GM23338 (cell line): ENCODE measurements around the gene LMF1. TPM values are rescaled to one million over a fixed set of nuclear protein-coding genes. Genes with fewer than 3 reads are reported as not detected.

Experiments used
- ATAC-seq: fragments of 200-7000 bp; cut with Tn5 transposase; 3 replicates; pipeline ENCODE4 v1.9.1; 2020
- DNase-seq: peaks from one replicate; pipeline ENCODE4 v3.0.0-alpha.2; 2015; ENCODE audit warnings: low spot score
- H2AFZ ChIP-seq: fragments of 200-600 bp; sonication (generic); 2 replicates; pipeline ENCODE4 v1.8.0; 2016; ENCODE audit warnings: antibody characterized with exemption, mild to moderate bottlenecking, moderate library complexity
- H3F3A ChIP-seq: fragments of 200-600 bp; sonication (generic); replicated peaks from 2 replicates; pipeline ENCODE4 v1.8.0; 2017; ENCODE audit warnings: antibody characterized with exemption, mixed run types, low read depth
- H3K27ac ChIP-seq: fragments of 200-600 bp; sonication (generic); 2 replicates; pipeline ENCODE4 v1.6.1; 2016; ENCODE audit warnings: low read depth
- H3K27me3 ChIP-seq: fragments of 200-600 bp; sonication (generic); 2 replicates; pipeline ENCODE4 v1.8.0; 2016; ENCODE audit warnings: mild to moderate bottlenecking, mixed run types, moderate library complexity; ENCODE audit not compliant: insufficient read depth
- H3K36me3 ChIP-seq: fragments of 200-600 bp; sonication (generic); 2 replicates; pipeline ENCODE4 v1.8.0; 2016; ENCODE audit warnings: mild to moderate bottlenecking; ENCODE audit not compliant: insufficient read depth
- H3K4me1 ChIP-seq: fragments of 200-600 bp; sonication (generic); 2 replicates; pipeline ENCODE4 v1.8.0; 2016; ENCODE audit warnings: mild to moderate bottlenecking, moderate library complexity; ENCODE audit not compliant: insufficient read depth
- H3K4me2 ChIP-seq: fragments of 200-600 bp; sonication (generic); 2 replicates; pipeline ENCODE4 v1.7.1; 2017; ENCODE audit warnings: mixed run types
- H3K4me3 ChIP-seq: fragments of 200-600 bp; sonication (generic); 2 replicates; pipeline ENCODE4 v1.6.1; 2016; ENCODE audit warnings: mixed run types
- H3K79me2 ChIP-seq: fragments of 200-600 bp; sonication (generic); replicated peaks from 2 replicates; pipeline ENCODE4 v1.8.0; 2017; ENCODE audit warnings: mild to moderate bottlenecking; ENCODE audit not compliant: insufficient read depth
- H3K9me2 ChIP-seq: fragments of 200-600 bp; sonication (generic); 2 replicates; pipeline ENCODE4 v1.8.0; 2017; ENCODE audit not compliant: insufficient read depth
- H4K20me1 ChIP-seq: fragments of 200-600 bp; sonication (generic); replicated peaks from 2 replicates; pipeline ENCODE4 v1.8.0; 2017; ENCODE audit warnings: mild to moderate bottlenecking; ENCODE audit not compliant: insufficient read depth
- H3K27ac Mint-ChIP-seq: 2 replicates; pipeline ENCODE4 v1.8.0; 2020; ENCODE audit warnings: inconsistent platforms, mild to moderate bottlenecking, moderate library complexity, mixed read lengths
- H3K27me3 Mint-ChIP-seq: 3 replicates; pipeline ENCODE4 v1.8.0; 2022; ENCODE audit warnings: low read depth, mild to moderate bottlenecking, moderate library complexity, mixed read lengths, inconsistent platforms; ENCODE audit not compliant: insufficient read depth, poor library complexity
- H3K36me3 Mint-ChIP-seq: 3 replicates; pipeline ENCODE4 v1.8.0; 2021; ENCODE audit warnings: low read depth, mild to moderate bottlenecking, inconsistent platforms, moderate library complexity, mixed read lengths
- H3K4me1 Mint-ChIP-seq: 3 replicates; pipeline ENCODE4 v1.8.0; 2020; ENCODE audit warnings: mild to moderate bottlenecking, inconsistent platforms, mixed read lengths
- H3K4me3 Mint-ChIP-seq: 3 replicates; pipeline ENCODE4 v1.8.0; 2021; ENCODE audit warnings: moderate library complexity, mild to moderate bottlenecking, inconsistent platforms, mixed read lengths
- H3K9me3 Mint-ChIP-seq: 3 replicates; pipeline ENCODE4 v1.8.0; 2020; ENCODE audit warnings: moderate library complexity, mild to moderate bottlenecking, inconsistent platforms, mixed read lengths
- CREB1 ChIP-seq: fragments of 250-450 bp; sonication (Bioruptor Pico); IDR thresholded peaks from 2 replicates; pipeline ENCODE4 v1.5.0; 2020; ENCODE audit warnings: low read depth, mild to moderate bottlenecking, moderate library complexity
- EZH2 ChIP-seq: fragments of 200-600 bp; sonication (generic); IDR thresholded peaks from one replicate; pipeline ENCODE4 v1.8.0; 2017; ENCODE audit warnings: antibody characterized with exemption, mild to moderate bottlenecking, low read depth; ENCODE audit not compliant: unreplicated experiment
- EZH2phosphoT487 ChIP-seq: fragments of 200-600 bp; sonication (generic); IDR thresholded peaks from one replicate; pipeline ENCODE4 v1.8.1; 2018; ENCODE audit warnings: antibody characterized with exemption; ENCODE audit not compliant: unreplicated experiment
- JUNB ChIP-seq: IDR thresholded peaks from one replicate; pipeline ENCODE4 v1.6.1; 2016; ENCODE audit warnings: antibody characterized with exemption; ENCODE audit not compliant: unreplicated experiment
- NANOG ChIP-seq: IDR thresholded peaks from 2 replicates; pipeline ENCODE4 v1.6.1; 2016; ENCODE audit warnings: antibody characterized with exemption, borderline replicate concordance
- POLR2AphosphoS5 ChIP-seq: IDR thresholded peaks from 2 replicates; pipeline ENCODE4 v1.6.1; 2016; ENCODE audit warnings: antibody characterized with exemption, low read depth
- STAT1 ChIP-seq: IDR thresholded peaks from one replicate; pipeline ENCODE4 v1.6.1; 2016; ENCODE audit warnings: antibody characterized with exemption; ENCODE audit not compliant: unreplicated experiment
- ZNF114 ChIP-seq: fragments of 250-450 bp; sonication (Bioruptor Pico); IDR thresholded peaks from 2 replicates; pipeline ENCODE4 v1.5.0; 2020; ENCODE audit warnings: mild to moderate bottlenecking, moderate library complexity
- ZNF331 ChIP-seq: fragments of 250-450 bp; sonication (Bioruptor Pico); IDR thresholded peaks from 2 replicates; pipeline ENCODE4 v1.5.0; 2020; ENCODE audit warnings: low read depth, mild to moderate bottlenecking, moderate library complexity
- polyA plus RNA-seq: library from polyadenylated mRNA; unstranded; fragments of >200 nt; fragmentation: Nextera tagmentation; extraction: Ambion mirVana; gene quantifications from 2 replicates; pipeline ENCODE4 v1.2.1, GENCODE V29; 2016
- total RNA-seq: library from RNA; depleted of rRNA; stranded (reverse); fragments of >200 nt; shearing (Covaris generic); gene quantifications from 2 replicates; pipeline ENCODE4 v1.2.3, GENCODE V29; 2014
- TF ChIP-seq, protein P1 (sequence below): IDR thresholded peaks from 2 replicates; pipeline ENCODE4 v1.6.1; 2016; ENCODE audit warnings: antibody characterized with exemption
- TF ChIP-seq, protein P2 (sequence below): fragments of 250-450 bp; sonication (Bioruptor Pico); IDR thresholded peaks from 2 replicates; pipeline ENCODE4 v1.5.0; 2020; ENCODE audit warnings: mild to moderate bottlenecking, moderate library complexity
- TF ChIP-seq, protein P3 (sequence below), 2 experiments: fragments of 200-600 bp in 1 of 2; sonication (generic) in 1 of 2; conservative IDR thresholded peaks; 2 replicates each; pipeline versions ENCODE4 v1.5.1 to v1.6.1; 2016 to 2017; ENCODE audit warnings: antibody characterized with exemption in 2 of 2, low read depth in 2 of 2, mild to moderate bottlenecking in 2 of 2, moderate library complexity in 1 of 2
- TF ChIP-seq, protein P4 (sequence below): IDR thresholded peaks from one replicate; pipeline ENCODE4 v1.6.1; 2018; ENCODE audit warnings: antibody characterized with exemption; ENCODE audit not compliant: unreplicated experiment

The LMF1 gene
- total and polyA plus RNA-seq, 2 experiments from 2014 or later: 4.2 to 10.1 TPM

DNA sequence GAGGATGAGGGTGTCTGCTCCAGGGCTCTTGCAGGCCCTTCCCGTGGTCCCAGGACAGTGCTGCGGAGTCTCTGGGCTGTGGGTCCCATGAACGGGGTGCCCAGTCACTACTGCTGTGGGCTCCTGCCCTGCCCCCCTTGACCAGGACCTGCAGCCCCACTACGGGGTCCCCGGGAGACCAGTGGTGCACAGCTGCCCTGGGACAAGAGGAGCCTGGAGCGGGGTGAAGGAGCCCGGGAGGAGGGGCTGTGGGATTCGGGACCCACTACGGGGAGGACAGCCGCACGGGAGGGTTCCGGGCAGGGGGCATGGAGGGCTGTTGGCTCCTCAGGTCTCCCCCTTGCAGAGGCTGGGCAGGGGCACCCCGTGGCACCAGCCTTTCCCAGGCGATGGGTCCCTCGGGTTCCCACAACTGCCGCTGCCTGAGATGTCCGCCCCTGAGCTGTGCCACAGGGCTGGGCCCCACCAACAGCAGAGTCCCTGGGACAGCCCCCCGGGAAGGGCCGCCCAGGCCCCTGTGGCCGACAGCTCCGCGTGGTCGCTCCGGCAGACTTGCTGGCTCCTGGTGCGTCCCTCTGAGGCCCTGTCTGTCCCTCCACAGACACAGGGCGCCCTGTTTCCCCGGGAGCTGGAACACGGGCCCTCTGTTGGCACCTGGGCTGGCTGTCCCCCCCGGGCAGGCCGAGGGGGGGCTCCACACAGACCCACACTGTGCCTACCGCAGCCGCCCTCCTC is 118.2 kb downstream of the LMF1 start:
- H3K79me2 ChIP-seq: no peaks in the 10 kb centered on the region
- TF ChIP-seq, protein P1, sequence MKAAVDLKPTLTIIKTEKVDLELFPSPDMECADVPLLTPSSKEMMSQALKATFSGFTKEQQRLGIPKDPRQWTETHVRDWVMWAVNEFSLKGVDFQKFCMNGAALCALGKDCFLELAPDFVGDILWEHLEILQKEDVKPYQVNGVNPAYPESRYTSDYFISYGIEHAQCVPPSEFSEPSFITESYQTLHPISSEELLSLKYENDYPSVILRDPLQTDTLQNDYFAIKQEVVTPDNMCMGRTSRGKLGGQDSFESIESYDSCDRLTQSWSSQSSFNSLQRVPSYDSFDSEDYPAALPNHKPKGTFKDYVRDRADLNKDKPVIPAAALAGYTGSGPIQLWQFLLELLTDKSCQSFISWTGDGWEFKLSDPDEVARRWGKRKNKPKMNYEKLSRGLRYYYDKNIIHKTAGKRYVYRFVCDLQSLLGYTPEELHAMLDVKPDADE: no peak
- no peak for TF ChIP-seq EZH2phosphoT487
- TF ChIP-seq CREB1 (CRISPR knock-in tag): no peak
- TF ChIP-seq NANOG: no peak
- TF ChIP-seq, protein P2, sequence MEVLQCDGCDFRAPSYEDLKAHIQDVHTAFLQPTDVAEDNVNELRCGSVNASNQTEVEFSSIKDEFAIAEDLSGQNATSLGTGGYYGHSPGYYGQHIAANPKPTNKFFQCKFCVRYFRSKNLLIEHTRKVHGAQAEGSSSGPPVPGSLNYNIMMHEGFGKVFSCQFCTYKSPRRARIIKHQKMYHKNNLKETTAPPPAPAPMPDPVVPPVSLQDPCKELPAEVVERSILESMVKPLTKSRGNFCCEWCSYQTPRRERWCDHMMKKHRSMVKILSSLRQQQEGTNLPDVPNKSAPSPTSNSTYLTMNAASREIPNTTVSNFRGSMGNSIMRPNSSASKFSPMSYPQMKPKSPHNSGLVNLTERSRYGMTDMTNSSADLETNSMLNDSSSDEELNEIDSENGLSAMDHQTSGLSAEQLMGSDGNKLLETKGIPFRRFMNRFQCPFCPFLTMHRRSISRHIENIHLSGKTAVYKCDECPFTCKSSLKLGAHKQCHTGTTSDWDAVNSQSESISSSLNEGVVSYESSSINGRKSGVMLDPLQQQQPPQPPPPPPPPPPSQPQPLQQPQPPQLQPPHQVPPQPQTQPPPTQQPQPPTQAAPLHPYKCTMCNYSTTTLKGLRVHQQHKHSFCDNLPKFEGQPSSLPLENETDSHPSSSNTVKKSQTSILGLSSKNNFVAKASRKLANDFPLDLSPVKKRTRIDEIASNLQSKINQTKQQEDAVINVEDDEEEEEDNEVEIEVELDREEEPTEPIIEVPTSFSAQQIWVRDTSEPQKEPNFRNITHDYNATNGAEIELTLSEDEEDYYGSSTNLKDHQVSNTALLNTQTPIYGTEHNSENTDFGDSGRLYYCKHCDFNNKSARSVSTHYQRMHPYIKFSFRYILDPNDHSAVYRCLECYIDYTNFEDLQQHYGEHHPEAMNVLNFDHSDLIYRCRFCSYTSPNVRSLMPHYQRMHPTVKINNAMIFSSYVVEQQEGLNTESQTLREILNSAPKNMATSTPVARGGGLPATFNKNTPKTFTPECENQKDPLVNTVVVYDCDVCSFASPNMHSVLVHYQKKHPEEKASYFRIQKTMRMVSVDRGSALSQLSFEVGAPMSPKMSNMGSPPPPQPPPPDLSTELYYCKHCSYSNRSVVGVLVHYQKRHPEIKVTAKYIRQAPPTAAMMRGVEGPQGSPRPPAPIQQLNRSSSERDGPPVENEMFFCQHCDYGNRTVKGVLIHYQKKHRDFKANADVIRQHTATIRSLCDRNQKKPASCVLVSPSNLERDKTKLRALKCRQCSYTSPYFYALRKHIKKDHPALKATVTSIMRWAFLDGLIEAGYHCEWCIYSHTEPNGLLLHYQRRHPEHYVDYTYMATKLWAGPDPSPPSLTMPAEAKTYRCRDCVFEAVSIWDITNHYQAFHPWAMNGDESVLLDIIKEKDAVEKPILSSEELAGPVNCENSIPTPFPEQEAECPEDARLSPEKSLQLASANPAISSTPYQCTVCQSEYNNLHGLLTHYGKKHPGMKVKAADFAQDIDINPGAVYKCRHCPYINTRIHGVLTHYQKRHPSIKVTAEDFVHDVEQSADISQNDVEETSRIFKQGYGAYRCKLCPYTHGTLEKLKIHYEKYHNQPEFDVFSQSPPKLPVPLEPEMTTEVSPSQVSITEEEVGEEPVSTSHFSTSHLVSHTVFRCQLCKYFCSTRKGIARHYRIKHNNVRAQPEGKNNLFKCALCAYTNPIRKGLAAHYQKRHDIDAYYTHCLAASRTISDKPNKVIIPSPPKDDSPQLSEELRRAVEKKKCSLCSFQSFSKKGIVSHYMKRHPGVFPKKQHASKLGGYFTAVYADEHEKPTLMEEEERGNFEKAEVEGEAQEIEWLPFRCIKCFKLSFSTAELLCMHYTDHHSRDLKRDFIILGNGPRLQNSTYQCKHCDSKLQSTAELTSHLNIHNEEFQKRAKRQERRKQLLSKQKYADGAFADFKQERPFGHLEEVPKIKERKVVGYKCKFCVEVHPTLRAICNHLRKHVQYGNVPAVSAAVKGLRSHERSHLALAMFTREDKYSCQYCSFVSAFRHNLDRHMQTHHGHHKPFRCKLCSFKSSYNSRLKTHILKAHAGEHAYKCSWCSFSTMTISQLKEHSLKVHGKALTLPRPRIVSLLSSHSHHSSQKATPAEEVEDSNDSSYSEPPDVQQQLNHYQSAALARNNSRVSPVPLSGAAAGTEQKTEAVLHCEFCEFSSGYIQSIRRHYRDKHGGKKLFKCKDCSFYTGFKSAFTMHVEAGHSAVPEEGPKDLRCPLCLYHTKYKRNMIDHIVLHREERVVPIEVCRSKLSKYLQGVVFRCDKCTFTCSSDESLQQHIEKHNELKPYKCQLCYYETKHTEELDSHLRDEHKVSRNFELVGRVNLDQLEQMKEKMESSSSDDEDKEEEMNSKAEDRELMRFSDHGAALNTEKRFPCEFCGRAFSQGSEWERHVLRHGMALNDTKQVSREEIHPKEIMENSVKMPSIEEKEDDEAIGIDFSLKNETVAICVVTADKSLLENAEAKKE: no peak
- TF ChIP-seq POLR2AphosphoS5: no peak
- TF ChIP-seq ZNF331 (CRISPR knock-in tag): no peak
- TF ChIP-seq EZH2: no peak
- no peak for TF ChIP-seq STAT1
- no peak for TF ChIP-seq JUNB
- TF ChIP-seq, protein P3, sequence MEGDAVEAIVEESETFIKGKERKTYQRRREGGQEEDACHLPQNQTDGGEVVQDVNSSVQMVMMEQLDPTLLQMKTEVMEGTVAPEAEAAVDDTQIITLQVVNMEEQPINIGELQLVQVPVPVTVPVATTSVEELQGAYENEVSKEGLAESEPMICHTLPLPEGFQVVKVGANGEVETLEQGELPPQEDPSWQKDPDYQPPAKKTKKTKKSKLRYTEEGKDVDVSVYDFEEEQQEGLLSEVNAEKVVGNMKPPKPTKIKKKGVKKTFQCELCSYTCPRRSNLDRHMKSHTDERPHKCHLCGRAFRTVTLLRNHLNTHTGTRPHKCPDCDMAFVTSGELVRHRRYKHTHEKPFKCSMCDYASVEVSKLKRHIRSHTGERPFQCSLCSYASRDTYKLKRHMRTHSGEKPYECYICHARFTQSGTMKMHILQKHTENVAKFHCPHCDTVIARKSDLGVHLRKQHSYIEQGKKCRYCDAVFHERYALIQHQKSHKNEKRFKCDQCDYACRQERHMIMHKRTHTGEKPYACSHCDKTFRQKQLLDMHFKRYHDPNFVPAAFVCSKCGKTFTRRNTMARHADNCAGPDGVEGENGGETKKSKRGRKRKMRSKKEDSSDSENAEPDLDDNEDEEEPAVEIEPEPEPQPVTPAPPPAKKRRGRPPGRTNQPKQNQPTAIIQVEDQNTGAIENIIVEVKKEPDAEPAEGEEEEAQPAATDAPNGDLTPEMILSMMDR (conservative IDR thresholded peaks at IDR 0.05; ENCODE audit: low read depth in 2 of 2): no peak
- TF ChIP-seq ZNF114: no peak
- TF ChIP-seq, protein P4, sequence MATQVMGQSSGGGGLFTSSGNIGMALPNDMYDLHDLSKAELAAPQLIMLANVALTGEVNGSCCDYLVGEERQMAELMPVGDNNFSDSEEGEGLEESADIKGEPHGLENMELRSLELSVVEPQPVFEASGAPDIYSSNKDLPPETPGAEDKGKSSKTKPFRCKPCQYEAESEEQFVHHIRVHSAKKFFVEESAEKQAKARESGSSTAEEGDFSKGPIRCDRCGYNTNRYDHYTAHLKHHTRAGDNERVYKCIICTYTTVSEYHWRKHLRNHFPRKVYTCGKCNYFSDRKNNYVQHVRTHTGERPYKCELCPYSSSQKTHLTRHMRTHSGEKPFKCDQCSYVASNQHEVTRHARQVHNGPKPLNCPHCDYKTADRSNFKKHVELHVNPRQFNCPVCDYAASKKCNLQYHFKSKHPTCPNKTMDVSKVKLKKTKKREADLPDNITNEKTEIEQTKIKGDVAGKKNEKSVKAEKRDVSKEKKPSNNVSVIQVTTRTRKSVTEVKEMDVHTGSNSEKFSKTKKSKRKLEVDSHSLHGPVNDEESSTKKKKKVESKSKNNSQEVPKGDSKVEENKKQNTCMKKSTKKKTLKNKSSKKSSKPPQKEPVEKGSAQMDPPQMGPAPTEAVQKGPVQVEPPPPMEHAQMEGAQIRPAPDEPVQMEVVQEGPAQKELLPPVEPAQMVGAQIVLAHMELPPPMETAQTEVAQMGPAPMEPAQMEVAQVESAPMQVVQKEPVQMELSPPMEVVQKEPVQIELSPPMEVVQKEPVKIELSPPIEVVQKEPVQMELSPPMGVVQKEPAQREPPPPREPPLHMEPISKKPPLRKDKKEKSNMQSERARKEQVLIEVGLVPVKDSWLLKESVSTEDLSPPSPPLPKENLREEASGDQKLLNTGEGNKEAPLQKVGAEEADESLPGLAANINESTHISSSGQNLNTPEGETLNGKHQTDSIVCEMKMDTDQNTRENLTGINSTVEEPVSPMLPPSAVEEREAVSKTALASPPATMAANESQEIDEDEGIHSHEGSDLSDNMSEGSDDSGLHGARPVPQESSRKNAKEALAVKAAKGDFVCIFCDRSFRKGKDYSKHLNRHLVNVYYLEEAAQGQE: no peak
- H3K27me3 ChIP-seq: no peaks in the 10 kb centered on the region
- no peak overlapping the region for H2AFZ ChIP-seq
- DNase-seq (no peak), ATAC-seq (no peak)
- H3K4me1 ChIP-seq: no peaks in the 10 kb centered on the region
- Mint-ChIP-seq H3K36me3 (peaks cover 31% of the 10 kb centered on the region), H3K27ac (no peak overlapping the region), H3K4me3 (no peak overlapping the region), H3K27me3 (peaks cover 12% of the 10 kb centered on the region), H3K9me3 (peaks cover 63% of the 10 kb centered on the region), H3K4me1 (no peaks in the 10 kb centered on the region)
- H4K20me1 ChIP-seq: no peaks in the 10 kb centered on the region
- no peak overlapping the region for H3K4me2 ChIP-seq
- no peaks in the 10 kb centered on the region for H3F3A ChIP-seq
- no peak overlapping the region for H3K4me3 ChIP-seq
- H3K27ac ChIP-seq: no peak overlapping the region
- H3K36me3 ChIP-seq: no peaks in the 10 kb centered on the region
- no peaks in the 10 kb centered on the region for H3K9me2 ChIP-seq
